Endothelial cell of umbilical vein (primary cell): ENCODE data around the gene SH3GLB2.

Experiments used
- EZH2 ChIP-seq: IDR thresholded peaks from 2 replicates; pipeline ENCODE4 v1.6.1; 2012; ENCODE audit warnings: borderline replicate concordance, low read depth, mild to moderate bottlenecking, moderate library complexity, low read length, inconsistent platforms; ENCODE audit not compliant: severe bottlenecking
- MYC ChIP-seq: IDR thresholded peaks from one replicate; pipeline ENCODE4 v1.6.1; 2011; ENCODE audit warnings: mild to moderate bottlenecking, low read depth, low read length
- POLR2A ChIP-seq: IDR thresholded peaks from 2 replicates; pipeline ENCODE4 v1.6.1; 2012; ENCODE audit warnings: low read depth, mild to moderate bottlenecking, control low read depth, low read length
- POLR2AphosphoS5 ChIP-seq: IDR thresholded peaks from 2 replicates; pipeline ENCODE4 v1.6.1; 2012; ENCODE audit warnings: low read depth, mild to moderate bottlenecking, control low read depth, low read length, moderate library complexity; ENCODE audit not compliant: insufficient read depth
- TF ChIP-seq, protein P1 (sequence below), 2 donors: IDR thresholded peaks; 1 replicate in 1 of 2; 2 replicates in 1 of 2; pipeline ENCODE4 v1.5.1; 2011; ENCODE audit warnings: low read length in 2 of 2, mild to moderate bottlenecking in 2 of 2, moderate library complexity in 2 of 2, control low read depth in 1 of 2, inconsistent platforms in 1 of 2, low read depth in 1 of 2; ENCODE audit not compliant: insufficient read depth in 1 of 2; ENCODE audit errors: extremely low read depth in 1 of 2
- TF ChIP-seq, protein P2 (sequence below): IDR thresholded peaks from 2 replicates; pipeline ENCODE4 v1.6.1; 2011; ENCODE audit not compliant: insufficient read depth, insufficient read length

DNA sequence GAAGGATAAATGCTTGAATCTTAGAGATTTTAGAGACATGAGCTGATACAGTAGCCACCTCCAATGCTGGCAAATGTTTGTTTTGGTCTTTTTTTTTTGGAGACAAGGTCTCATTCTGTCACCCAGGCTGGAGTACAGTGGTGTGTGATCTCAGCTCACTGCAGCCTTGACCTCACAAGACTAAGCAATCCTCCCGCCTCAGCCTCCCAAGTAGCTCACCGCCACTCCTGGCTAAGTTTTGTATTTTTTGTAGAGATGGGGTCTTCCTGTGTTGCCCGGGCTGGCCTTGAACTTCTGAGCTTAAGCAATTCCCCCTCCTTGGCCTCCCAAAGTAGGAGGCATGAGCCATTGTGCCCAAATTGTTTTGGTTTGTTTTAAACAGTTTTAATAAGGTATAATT is 46.0 kb upstream of the SH3GLB2 start:
- no peak for TF ChIP-seq EZH2
- TF ChIP-seq, protein P1, sequence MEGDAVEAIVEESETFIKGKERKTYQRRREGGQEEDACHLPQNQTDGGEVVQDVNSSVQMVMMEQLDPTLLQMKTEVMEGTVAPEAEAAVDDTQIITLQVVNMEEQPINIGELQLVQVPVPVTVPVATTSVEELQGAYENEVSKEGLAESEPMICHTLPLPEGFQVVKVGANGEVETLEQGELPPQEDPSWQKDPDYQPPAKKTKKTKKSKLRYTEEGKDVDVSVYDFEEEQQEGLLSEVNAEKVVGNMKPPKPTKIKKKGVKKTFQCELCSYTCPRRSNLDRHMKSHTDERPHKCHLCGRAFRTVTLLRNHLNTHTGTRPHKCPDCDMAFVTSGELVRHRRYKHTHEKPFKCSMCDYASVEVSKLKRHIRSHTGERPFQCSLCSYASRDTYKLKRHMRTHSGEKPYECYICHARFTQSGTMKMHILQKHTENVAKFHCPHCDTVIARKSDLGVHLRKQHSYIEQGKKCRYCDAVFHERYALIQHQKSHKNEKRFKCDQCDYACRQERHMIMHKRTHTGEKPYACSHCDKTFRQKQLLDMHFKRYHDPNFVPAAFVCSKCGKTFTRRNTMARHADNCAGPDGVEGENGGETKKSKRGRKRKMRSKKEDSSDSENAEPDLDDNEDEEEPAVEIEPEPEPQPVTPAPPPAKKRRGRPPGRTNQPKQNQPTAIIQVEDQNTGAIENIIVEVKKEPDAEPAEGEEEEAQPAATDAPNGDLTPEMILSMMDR (IDR thresholded peaks at IDR 0.05; ENCODE audit: extremely low read depth in 1 of 2, insufficient read depth in 1 of 2, low read depth in 1 of 2, low read length in 2 of 2) = no peak
- TF ChIP-seq POLR2A = no peak
- TF ChIP-seq POLR2AphosphoS5 = no peak
- TF ChIP-seq, protein P2, sequence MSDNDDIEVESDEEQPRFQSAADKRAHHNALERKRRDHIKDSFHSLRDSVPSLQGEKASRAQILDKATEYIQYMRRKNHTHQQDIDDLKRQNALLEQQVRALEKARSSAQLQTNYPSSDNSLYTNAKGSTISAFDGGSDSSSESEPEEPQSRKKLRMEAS = no peak
- TF ChIP-seq MYC = no peak
